K562 (cell line): ENCODE results near the gene PRPF8. TPM values are rescaled to one million over a fixed set of nuclear protein-coding genes. Genes with fewer than 3 reads are reported as not detected.

Source experiments
- ATAC-seq: fragments of 200-7000 bp; cut with Tn5 transposase; 3 replicates; pipeline ENCODE4 v1.9.1; 2020; ENCODE audit warnings: moderate library complexity
- BruUV-seq: library from RNA; stranded (reverse); fragments of 400-500 nt; replicated peaks from 2 replicates; lab custom pipeline; 2021; lab: Mats Ljungman, UMichigan
- CTCF ChIA-PET: fragments of 300-600 bp; formaldehyde crosslinking; extraction: SDS; loops from one replicate; lab custom pipeline; 2021; ENCODE audit warnings: low intra/inter-chr PET ratio; lab: Yijun Ruan, JAX
- POLR2A ChIA-PET: fragments of 300-600, 350-650 bp; sonication (Branson Sonifier 250); formaldehyde crosslinking; extraction: SDS; loops from one replicate; lab custom pipeline; 2021; ENCODE audit warnings: antibody characterized with exemption, inconsistent platforms; lab: Yijun Ruan, JAX
- DNase-seq, 4 experiments: peaks; one replicate each; pipeline versions ENCODE4 v3.0.0 to v3.0.0-alpha.2; 2011 to 2018; ENCODE audit warnings: low spot score in 3 of 4, mixed read lengths in 3 of 4; ENCODE audit errors: extremely low read depth in 1 of 4
- FAIRE-seq: peaks from 2 replicates; lab custom pipeline; 2011; peaks lifted over from hg19 to GRCh38; lab: Jason Lieb, UNC
- H2AFZ ChIP-seq: 2 replicates; pipeline ENCODE4 v1.6.0; 2011; ENCODE audit warnings: low read depth, low read length, control low read depth, inconsistent platforms
- H3K27ac ChIP-seq: fragments of 200-600 bp; 3 replicates; pipeline ENCODE4 v1.8.0; 2011; ENCODE audit warnings: low read depth, mild to moderate bottlenecking, control low read depth, inconsistent platforms, low read length, moderate library complexity, mixed read lengths; ENCODE audit errors: extremely low read depth
- H3K27me3 ChIP-seq, 2 experiments: fragments of 300-600 bp in 1 of 2; 2 replicates in 1 of 2; 3 replicates in 1 of 2; pipeline versions ENCODE4 v1.6.0 to v1.8.0; 2011; ENCODE audit warnings: inconsistent platforms in 2 of 2, low read length in 2 of 2, mild to moderate bottlenecking in 1 of 2, mixed read lengths in 1 of 2, moderate library complexity in 1 of 2; ENCODE audit not compliant: control insufficient read depth in 2 of 2, insufficient read depth in 2 of 2
- H3K36me3 ChIP-seq: fragments of 300-600 bp; 3 replicates; pipeline ENCODE4 v1.8.0; 2011; ENCODE audit warnings: mild to moderate bottlenecking, low read length, inconsistent platforms; ENCODE audit not compliant: control insufficient read depth, insufficient read depth
- H3K4me1 ChIP-seq, 2 experiments: fragments of 200-600 bp in 1 of 2; replicated peaks in 1 of 2; 2 replicates in 1 of 2; 3 replicates in 1 of 2; pipeline versions ENCODE4 v1.5.1 to v1.8.0; 2011; ENCODE audit warnings: inconsistent platforms in 2 of 2, low read length in 2 of 2, mild to moderate bottlenecking in 1 of 2, mixed read lengths in 1 of 2, moderate library complexity in 1 of 2; ENCODE audit not compliant: control insufficient read depth in 2 of 2, insufficient read depth in 2 of 2
- H3K4me2 ChIP-seq: 2 replicates; pipeline ENCODE4 v1.6.1; 2011; ENCODE audit warnings: low read length, control low read depth, inconsistent platforms, mixed read lengths; ENCODE audit not compliant: insufficient read depth
- H3K4me3 ChIP-seq: fragments of 200-600 bp; sonication (generic), shearing (Covaris generic); 2 replicates; pipeline ENCODE4 v1.5.1; 2016; ENCODE audit warnings: control low read depth, inconsistent platforms
- H3K79me2 ChIP-seq: fragments of 200-600 bp; 3 replicates; pipeline ENCODE4 v1.8.0; 2011; ENCODE audit warnings: low read length, inconsistent platforms; ENCODE audit not compliant: control insufficient read depth, insufficient read depth
- H3K9ac ChIP-seq, 2 experiments: 2 replicates each; pipeline versions ENCODE4 v1.6.0 to v1.6.1; 2011; ENCODE audit warnings: low read depth in 2 of 2, low read length in 2 of 2, control low read depth in 1 of 2, inconsistent platforms in 1 of 2, mild to moderate bottlenecking in 1 of 2, mixed read lengths in 1 of 2; ENCODE audit not compliant: insufficient read depth in 1 of 2
- H3K9me1 ChIP-seq: one replicate; pipeline ENCODE4 v1.6.0; 2011; ENCODE audit warnings: inconsistent platforms, mild to moderate bottlenecking, low read length, moderate library complexity; ENCODE audit not compliant: control insufficient read depth, insufficient read depth
- H3K9me3 ChIP-seq: replicated peaks from 2 replicates; pipeline ENCODE4 v1.5.1; 2011; ENCODE audit warnings: low read depth, low read length, inconsistent platforms; ENCODE audit not compliant: control insufficient read depth, insufficient read depth
- H4K20me1 ChIP-seq: replicated peaks from 2 replicates; pipeline ENCODE4 v1.6.1; 2011; ENCODE audit warnings: low read length, inconsistent platforms, mixed read lengths; ENCODE audit not compliant: control insufficient read depth, insufficient read depth
- ARID2 ChIP-seq: fragments of 450-650 bp; IDR thresholded peaks from 2 replicates; pipeline ENCODE4 v1.6.1; 2017; ENCODE audit warnings: antibody characterized with exemption, mild to moderate bottlenecking
- GMEB1 ChIP-seq: fragments of 250-450 bp; sonication (Bioruptor Pico); IDR thresholded peaks from 2 replicates; pipeline ENCODE4 v1.4.0; 2020; ENCODE audit warnings: mild to moderate bottlenecking
- KLF1 ChIP-seq: fragments of 450-650 bp; IDR thresholded peaks from 2 replicates; pipeline ENCODE4 v1.6.1; 2016; ENCODE audit warnings: missing genetic modification characterization, missing compliant biosample characterization
- MAFG ChIP-seq: fragments of 450-650 bp; conservative IDR thresholded peaks from 2 replicates; pipeline ENCODE4 v1.6.1; 2016; ENCODE audit warnings: missing genetic modification characterization, missing compliant biosample characterization
- MAX ChIP-seq: sonication (generic); formaldehyde crosslinking; IDR thresholded peaks from 2 replicates; pipeline ENCODE4 v1.9.0; 2022; ENCODE audit warnings: mild to moderate bottlenecking, missing genetic modification reagents
- MIER1 ChIP-seq: fragments of 450-650 bp; IDR thresholded peaks from 2 replicates; pipeline ENCODE4 v1.6.1; 2016; ENCODE audit warnings: antibody characterized with exemption, mild to moderate bottlenecking, low read depth
- NELFE ChIP-seq: IDR thresholded peaks from 2 replicates; pipeline ENCODE4 v1.6.1; 2011; ENCODE audit warnings: mild to moderate bottlenecking; ENCODE audit not compliant: insufficient read depth, insufficient read length
- PBX2 ChIP-seq, 2 experiments: IDR thresholded peaks in 1 of 2; conservative IDR thresholded peaks in 1 of 2; 2 replicates each; pipeline ENCODE4 v1.6.1; 2016; ENCODE audit warnings: low read depth in 2 of 2, mild to moderate bottlenecking in 1 of 2, missing compliant biosample characterization in 1 of 2, missing genetic modification characterization in 1 of 2, moderate library complexity in 1 of 2
- PHTF2 ChIP-seq: fragments of 250-450 bp; sonication (Bioruptor Pico); IDR thresholded peaks from 2 replicates; pipeline ENCODE4 v1.5.0; 2021; ENCODE audit warnings: mild to moderate bottlenecking
- RAD21 ChIP-seq, 2 experiments: fragments of 250-450 bp in 1 of 2; fragments of 450-650 bp in 1 of 2; sonication (Bioruptor Pico) in 1 of 2; formaldehyde crosslinking in 1 of 2; IDR thresholded peaks in 1 of 2; conservative IDR thresholded peaks in 1 of 2; 2 replicates each; pipeline versions ENCODE4 v1.4.0 to v1.8.0; 2020 to 2022; ENCODE audit warnings: mild to moderate bottlenecking in 2 of 2, moderate library complexity in 1 of 2
- THAP12 ChIP-seq: fragments of 250-450 bp; sonication (Bioruptor Pico); IDR thresholded peaks from 2 replicates; pipeline ENCODE4 v1.9.0; 2021; ENCODE audit warnings: mild to moderate bottlenecking, inconsistent platforms
- ZNF445 ChIP-seq: fragments of 250-450 bp; sonication (Bioruptor Pico); IDR thresholded peaks from 2 replicates; pipeline ENCODE4 v1.4.0; 2020; ENCODE audit warnings: low read depth, mild to moderate bottlenecking, moderate library complexity
- WGBS: fragments of 100-300 bp; shearing (Covaris generic); methylation state at CpG from one replicate; pipeline ENCODE4 v1.1.6; 2016; ENCODE audit warnings: low coverage, mixed read lengths; ENCODE audit not compliant: insufficient coverage; ENCODE audit errors: missing lambda C conversion rate; 5-methylcytosine and 5-hydroxymethylcytosine counted together
- in situ Hi-C: fragments of 300-500 bp; cut with MboI; formaldehyde crosslinking; loops from 4 replicates; pipeline ENCODE4 v1.15.0; 2018; ENCODE audit warnings: inconsistent platforms, mixed read lengths
- intact Hi-C: fragments of 100-400 bp; cut with micrococcal nuclease; formaldehyde crosslinking; loops from 2 replicates; pipeline ENCODE4 v1.14.2; 2022
- polyA plus RNA-seq, 8 experiments: library from polyadenylated mRNA; depleted of rRNA in 4 of 8; stranded (reverse) in 5 of 8; unstranded in 3 of 8; fragments of >200 nt; fragmentation: Nextera tagmentation in 2 of 8; fragmentation: Illumina TruSeq in 1 of 8; extraction: Ambion mirVana in 2 of 8; extraction: Trizol in 1 of 8; gene quantifications; 2 replicates each; pipeline versions ENCODE4 v1.2.1 to v1.2.3, GENCODE V29; 2011 to 2014; ENCODE audit warnings: inconsistent platforms in 1 of 8, missing spikeins in 1 of 8
- total RNA-seq, 7 experiments: library from RNA; depleted of rRNA in 6 of 7; stranded (reverse); fragments of >200 nt in 6 of 7; fragmentation: Illumina TruSeq in 2 of 7; extraction: Trizol in 2 of 7; gene quantifications; 2 replicates each; pipeline versions ENCODE4 v1.2.1 to v1.2.3, GENCODE V29; 2011 to 2021; ENCODE audit warnings: low replicate concordance in 1 of 7

Gene PRPF8
- total and polyA plus RNA-seq, 9 of the 15 experiments (the other 6 are each of a cell fraction or from before 2014, with no cell fraction given): 64.3 to 294 (median 85.9) TPM

GRCh38 chr17:1730326-1731193 lies 45.9 kb upstream of the PRPF8 start:
- peak overlapping the region; percentile 72 for H3K4me2 ChIP-seq
- H3K79me2 ChIP-seq: peaks cover 7% of the 10 kb centered on the region; the same call in 2 of the 3 replicates
- H3K9me1 ChIP-seq: no peaks in the 10 kb centered on the region
- peak overlapping the region; percentile 97 for H3K27ac ChIP-seq
- no peaks in the 10 kb centered on the region for H4K20me1 ChIP-seq
- DNase-seq (peak; percentile 78 to 96 (median 84)), ATAC-seq (peak; percentile 92), FAIRE-seq (peak; percentile 92)
- peak overlapping the region; percentile 89 for H2AFZ ChIP-seq
- H3K36me3 ChIP-seq: peaks cover 17% of the 10 kb centered on the region; the same call in 1 of the 3 replicates
- H3K27me3 ChIP-seq: no peaks in the 10 kb centered on the region
- ChIA-PET POLR2A (interaction anchor here (0.5 to 1.2 kb wide), 6 partner anchors 9 to 64 kb away, joined by 3 to 8 read pairs (median 4); no protein-coding TSS in a partner anchor), CTCF (no interaction called here)
- no TSS peak for BruUV-seq
- H3K4me3 ChIP-seq: peak overlapping the region; percentile 16; the same call in 1 of the 2 replicates
- in situ Hi-C loops (loop anchor here (5.0 kb wide), 1 partner anchor 37 kb away; no protein-coding TSS in a partner anchor), intact Hi-C loops (no loop called here)
- WGBS: 12% methylated on average over 25 of the region's 40 CpGs
- no peaks in the 10 kb centered on the region for H3K9me3 ChIP-seq
- peaks cover 23 to 77% of the 10 kb centered on the region in 2 experiments for H3K4me1 ChIP-seq
- peak overlapping the region; percentile 89 to 91 for H3K9ac ChIP-seq
- no peak for TF ChIP-seq MIER1
- TF ChIP-seq NELFE: no peak
- no peak for TF ChIP-seq ARID2
- TF ChIP-seq PBX2 (CRISPR knock-in tag; IDR thresholded peaks at IDR 0.05; ENCODE audit: low read depth): no peak
- TF ChIP-seq PBX2 (tag; conservative IDR thresholded peaks at IDR 0.05; ENCODE audit: low read depth): no peak
- no peak for TF ChIP-seq ZNF445 (CRISPR knock-in tag)
- no peak for TF ChIP-seq PHTF2 (CRISPR knock-in tag)
- TF ChIP-seq RAD21 (CRISPR knock-in tag; conservative IDR thresholded peaks at IDR 0.05 in 1 of 2, IDR thresholded peaks at IDR 0.05 in 1 of 2): peak in 1 of 2 experiments; percentile 14; a peak in 1 of 4 replicates
- no peak for TF ChIP-seq MAFG (tag)
- peak; percentile 100 for TF ChIP-seq MAX
- no peak for TF ChIP-seq KLF1 (tag)
- 0 out of 2 replicates have a peak, but pooled peaks have one; percentile 27 for TF ChIP-seq GMEB1 (CRISPR knock-in tag)
- no peak for TF ChIP-seq THAP12 (CRISPR knock-in tag)
